ENCODE results near the gene SCD. TPM values are rescaled to one million over a fixed set of nuclear protein-coding genes. Genes with fewer than 3 reads are reported as not detected.

SCD gene
- 126 to 180 TPM (median 155 TPM) in 5 replicates for total RNA-seq (2022; extraction: Qiagen RNA extraction)

DNA sequence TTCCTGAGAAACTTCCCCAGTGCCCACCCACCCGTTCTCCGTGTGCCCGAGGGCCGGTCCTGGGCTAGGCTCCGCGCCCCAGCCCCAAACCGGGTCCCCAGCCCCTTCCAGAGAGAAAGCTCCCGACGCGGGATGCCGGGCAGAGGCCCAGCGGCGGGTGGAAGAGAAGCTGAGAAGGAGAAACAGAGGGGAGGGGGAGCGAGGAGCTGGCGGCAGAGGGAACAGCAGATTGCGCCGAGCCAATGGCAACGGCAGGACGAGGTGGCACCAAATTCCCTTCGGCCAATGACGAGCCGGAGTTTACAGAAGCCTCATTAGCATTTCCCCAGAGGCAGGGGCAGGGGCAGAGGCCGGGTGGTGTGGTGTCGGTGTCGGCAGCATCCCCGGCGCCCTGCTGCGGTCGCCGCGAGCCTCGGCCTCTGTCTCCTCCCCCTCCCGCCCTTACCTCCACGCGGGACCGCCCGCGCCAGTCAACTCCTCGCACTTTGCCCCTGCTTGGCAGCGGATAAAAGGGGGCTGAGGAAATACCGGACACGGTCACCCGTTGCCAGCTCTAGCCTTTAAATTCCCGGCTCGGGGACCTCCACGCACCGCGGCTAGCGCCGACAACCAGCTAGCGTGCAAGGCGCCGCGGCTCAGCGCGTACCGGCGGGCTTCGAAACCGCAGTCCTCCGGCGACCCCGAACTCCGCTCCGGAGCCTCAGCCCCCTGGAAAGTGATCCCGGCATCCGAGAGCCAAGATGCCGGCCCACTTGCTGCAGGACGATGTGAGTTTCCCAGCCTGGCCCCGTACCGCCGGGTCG is at the start of gene SCD:
SCD (plus strand) TSS at position 469 of the 803 bp plus-strand sequence; CDS start at position 741, 272 bp downstream.

DNA sequence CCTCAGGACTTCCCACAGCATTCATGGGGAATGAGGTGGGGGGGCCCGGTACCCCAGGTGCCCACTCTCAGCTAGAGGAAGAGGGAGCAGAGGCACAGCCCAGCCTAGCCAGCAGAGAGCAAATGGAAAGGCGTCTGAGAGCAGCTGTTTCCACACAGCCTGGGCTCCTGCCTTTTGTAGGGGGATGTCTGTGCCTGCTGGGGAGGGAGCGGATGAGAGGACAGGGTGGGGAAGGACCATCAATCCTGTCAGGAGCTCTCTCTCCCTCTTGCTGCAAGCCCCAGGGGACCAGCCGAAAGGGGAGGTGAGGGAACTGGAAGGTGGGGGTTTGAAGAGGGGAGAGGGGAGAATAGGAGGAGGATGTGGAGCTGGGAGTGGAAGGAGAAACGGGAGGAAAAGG is 17.0 kb upstream of the SCD start, which contains the start of gene PKD2L1:
PKD2L1 (minus strand) TSS at position 150 of the 400 bp plus-strand sequence; CDS start at position 25, 125 bp downstream.

Other genes starting within 250 kb of the SCD start
- 43.8 to 71.1 TPM (median 49.5 TPM) in 5 replicates for gene ERLIN1, start 161.2 kb upstream of the SCD start, total RNA-seq (2022; extraction: Qiagen RNA extraction)
- gene CHUK, start 117.6 kb upstream of the SCD start, total RNA-seq (2022; extraction: Qiagen RNA extraction) = 17.8 to 24.2 TPM (median 19.8 TPM) in 5 replicates
- gene CWF19L1, start 79.6 kb upstream of the SCD start, total RNA-seq (2022; extraction: Qiagen RNA extraction) = 19.2 to 24.1 TPM (median 19.8 TPM) in 5 replicates
- 88.7 to 104 TPM (median 95.5 TPM) in 5 replicates for gene BLOC1S2, start 60.6 kb upstream of the SCD start, total RNA-seq (2022; extraction: Qiagen RNA extraction)
- gene PKD2L1, start 17.0 kb upstream of the SCD start, total RNA-seq (2022; extraction: Qiagen RNA extraction) = 0.06 to 0.33 TPM (median 0.16 TPM) in 4 of 5 replicates, not detected in the other
- 0.03 TPM in 1 of 5 replicates, not detected in the others for gene WNT8B, start 115.8 kb downstream of the SCD start, total RNA-seq (2022; extraction: Qiagen RNA extraction)
- gene SEC31B, start 172.6 kb downstream of the SCD start, total RNA-seq (2022; extraction: Qiagen RNA extraction) = 0.98 to 2.2 TPM (median 1.7 TPM) in 5 replicates
- gene NDUFB8, start 182.6 kb downstream of the SCD start, total RNA-seq (2022; extraction: Qiagen RNA extraction) = 270 to 296 TPM (median 288 TPM) in 5 replicates
- 12.3 to 19.1 TPM (median 16.9 TPM) in 5 replicates for gene HIF1AN, start 188.7 kb downstream of the SCD start, total RNA-seq (2022; extraction: Qiagen RNA extraction)

All from A549 treated with AZD2906 at 1 μM for 4 hours (cell line).